NK-92 (cell line): ENCODE data around the gene TBCK.

Source experiments
- DNase-seq: peaks from one replicate; lab custom pipeline; 2025; ENCODE audit not compliant: unreplicated experiment; lab: John Stamatoyannopoulos, UW

Gene TBCK

DNA sequence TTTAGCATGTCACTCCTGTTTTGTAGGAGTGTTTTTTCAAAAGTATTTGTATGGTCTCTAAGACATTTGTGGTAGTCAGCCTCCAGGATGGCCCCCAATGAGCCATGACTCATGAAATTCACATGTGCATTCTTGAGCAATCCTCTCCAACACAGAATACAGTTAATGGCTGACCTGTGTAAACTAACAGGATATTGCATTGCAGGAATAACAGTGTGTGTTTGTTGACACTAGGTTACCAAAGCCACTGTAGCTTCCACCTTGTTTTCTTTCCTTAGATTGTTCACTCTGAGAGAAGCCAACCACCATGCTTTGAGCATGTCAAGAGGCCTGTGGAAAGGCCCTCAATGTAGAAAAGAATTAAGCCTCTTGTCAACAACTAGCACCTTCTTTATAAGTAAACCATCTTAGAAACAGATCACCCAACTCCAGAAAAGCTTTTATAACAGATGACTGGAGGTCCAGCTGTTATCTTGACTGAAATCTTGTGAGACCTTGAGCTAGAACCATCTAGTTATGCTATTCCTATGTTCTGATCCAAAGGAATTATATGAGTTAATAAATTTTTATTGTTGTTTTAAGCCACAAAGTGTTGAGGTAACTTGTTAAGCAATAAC is 28.5 kb downstream of the TBCK start:
- no peak for DNase-seq

DNA sequence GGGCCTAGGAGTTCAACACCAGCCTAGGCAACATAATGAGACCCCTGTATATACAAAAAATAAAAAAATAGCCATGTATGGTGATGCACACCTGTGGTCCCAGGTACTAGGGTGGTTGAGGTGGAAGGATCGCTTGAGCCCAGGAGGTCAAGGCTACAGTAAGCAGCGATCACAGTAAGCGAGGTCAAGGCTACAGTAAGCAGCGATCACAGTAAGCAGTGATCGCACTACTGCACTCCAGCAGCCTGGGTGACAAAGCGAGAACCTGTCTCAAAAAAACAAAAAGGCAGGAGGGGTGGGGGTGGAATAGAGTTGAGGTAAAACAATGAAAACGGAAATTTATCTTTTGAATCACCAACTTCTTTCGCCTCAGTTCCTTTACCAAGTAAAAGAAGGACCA is 29.4 kb downstream of the TBCK start:
- no peak for DNase-seq

GRCh38 chr4:106284227-106284626 is 31.8 kb downstream of the TBCK start:
- no peak for DNase-seq

- no peak for DNase-seq
Measured at GRCh38 chr4:106277140-106277675, 38.8 kb downstream of the TBCK start.

GRCh38 chr4:106273831-106274230 is 42.2 kb downstream of the TBCK start:
- DNase-seq: no peak

DNA sequence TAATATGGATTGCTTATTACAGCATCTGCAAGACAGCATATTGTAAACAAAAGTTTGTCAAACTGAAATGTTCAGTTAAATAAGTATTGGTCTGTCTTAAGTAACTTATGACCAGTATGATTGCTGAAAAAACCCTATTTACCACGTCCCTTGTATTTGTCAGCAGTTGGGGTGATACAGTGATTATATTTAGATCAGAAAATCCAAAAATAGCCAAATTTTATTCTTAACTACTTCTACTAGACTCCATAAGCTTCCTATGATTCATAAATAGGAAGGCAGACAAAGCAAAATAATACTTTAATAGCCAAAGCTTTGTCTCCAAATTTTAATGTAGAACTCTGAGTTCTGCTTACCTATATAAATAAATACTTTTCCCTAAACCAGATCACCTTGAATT is 45.3 kb downstream of the TBCK start:
- no peak for DNase-seq

DNA sequence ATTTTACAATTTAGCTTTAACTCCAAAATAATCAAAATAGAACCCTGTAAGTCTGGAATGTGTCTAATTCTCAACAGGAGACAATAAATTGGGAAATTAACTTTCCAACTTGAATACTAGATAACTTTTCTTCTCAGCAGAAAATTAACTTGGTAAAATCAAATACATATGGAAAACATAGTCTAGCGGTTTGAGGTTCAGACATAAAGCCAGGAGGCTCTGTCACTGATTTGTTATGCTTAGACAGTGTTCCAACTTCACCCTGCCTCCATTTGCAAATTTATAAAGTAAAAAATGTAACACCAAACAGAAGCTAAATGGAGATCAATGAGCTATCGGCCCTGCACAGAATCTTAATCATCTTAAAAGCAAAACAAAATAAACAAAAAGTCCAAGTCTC is 46.3 kb downstream of the TBCK start:
- DNase-seq: no peak

- DNase-seq: no peak
Measured at GRCh38 chr4:106268786-106269185, 47.2 kb downstream of the TBCK start.

DNA sequence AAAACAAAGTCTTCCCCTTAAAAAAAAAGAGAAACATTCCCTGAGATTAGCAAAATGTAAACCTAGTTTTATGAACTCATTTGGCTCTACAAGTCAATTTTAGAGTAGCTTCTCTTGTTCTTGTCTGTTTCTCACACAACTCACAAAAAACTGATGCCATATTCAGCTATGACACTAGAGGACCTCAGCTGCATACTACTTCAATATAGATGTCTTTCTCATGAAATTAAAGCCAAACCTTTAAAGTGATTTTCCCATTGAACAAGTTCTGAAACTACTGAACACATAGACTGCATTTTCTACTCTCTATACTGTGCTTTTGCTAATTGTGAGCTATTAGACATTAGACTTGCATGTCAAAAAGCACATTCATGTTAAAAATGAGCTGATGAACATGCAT is 49.8 kb downstream of the TBCK start:
- DNase-seq: no peak

GRCh38 chr4:106264331-106264728 is 51.7 kb downstream of the TBCK start:
- no peak for DNase-seq

GRCh38 chr4:106263594-106264330 is 52.2 kb downstream of the TBCK start:
- no peak for DNase-seq

DNA sequence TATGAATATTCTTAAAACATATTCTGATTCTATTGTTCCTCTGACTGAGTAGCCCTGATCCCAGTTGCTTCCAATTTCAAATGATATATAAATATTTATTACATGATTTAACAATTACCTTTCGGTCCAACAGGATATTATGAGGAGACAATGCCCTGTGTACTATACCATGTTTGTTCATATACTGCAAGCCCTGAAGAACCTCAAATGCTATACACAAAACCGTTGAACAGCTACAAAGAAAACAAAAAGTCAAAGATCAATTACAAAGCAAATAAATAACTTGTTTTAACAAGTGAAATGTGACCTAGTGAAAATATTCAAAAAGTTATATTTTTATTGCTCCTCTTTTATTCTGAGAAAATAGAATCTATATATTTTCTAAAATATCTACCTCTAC is 54.0 kb downstream of the TBCK start:
- DNase-seq: no peak

DNA sequence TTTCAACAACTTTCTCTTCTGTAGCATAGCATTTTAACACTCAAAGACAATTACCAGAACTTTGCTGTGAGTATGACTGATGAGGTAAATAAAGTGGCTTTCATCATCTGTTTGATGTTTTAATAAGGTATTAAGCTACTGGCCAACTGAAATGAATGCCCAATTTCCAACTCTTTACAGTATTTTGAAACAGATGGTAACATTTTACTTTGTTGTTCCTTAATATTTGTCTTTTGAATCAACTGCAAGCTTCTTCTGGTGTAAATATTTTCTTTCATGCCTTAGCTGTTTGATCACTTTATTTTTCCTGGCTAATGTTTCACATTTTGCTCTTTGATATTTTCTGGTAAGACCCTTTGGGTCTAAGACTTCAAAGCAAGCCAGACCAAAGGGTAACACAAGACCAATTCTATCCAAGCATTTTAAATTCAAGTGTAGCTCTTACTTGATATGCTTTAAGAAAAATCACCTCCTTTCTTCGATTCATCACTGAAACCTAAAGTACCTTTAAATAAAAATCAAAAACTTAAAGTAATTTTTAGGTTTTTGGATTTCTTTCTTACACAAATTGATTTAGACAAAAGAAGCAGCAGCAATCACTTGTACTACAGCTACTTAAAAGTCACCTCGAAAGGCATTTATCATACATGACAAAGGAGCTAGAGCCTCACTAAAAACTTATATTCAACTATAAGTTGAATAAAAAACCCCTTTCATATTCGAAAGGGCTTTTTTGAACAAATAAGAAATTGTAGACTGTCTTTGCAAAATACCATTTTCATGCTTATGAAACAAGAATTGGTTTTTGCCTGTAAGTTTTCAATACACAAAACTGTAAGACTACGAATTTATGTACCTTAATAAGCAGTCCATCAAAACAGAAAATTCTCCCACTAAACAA is 57.6 kb downstream of the TBCK start:
- no peak for DNase-seq

GRCh38 chr4:106256190-106256589 is 59.8 kb downstream of the TBCK start:
- DNase-seq: no peak

GRCh38 chr4:106255195-106255594 is 60.8 kb downstream of the TBCK start:
- DNase-seq: no peak

DNA sequence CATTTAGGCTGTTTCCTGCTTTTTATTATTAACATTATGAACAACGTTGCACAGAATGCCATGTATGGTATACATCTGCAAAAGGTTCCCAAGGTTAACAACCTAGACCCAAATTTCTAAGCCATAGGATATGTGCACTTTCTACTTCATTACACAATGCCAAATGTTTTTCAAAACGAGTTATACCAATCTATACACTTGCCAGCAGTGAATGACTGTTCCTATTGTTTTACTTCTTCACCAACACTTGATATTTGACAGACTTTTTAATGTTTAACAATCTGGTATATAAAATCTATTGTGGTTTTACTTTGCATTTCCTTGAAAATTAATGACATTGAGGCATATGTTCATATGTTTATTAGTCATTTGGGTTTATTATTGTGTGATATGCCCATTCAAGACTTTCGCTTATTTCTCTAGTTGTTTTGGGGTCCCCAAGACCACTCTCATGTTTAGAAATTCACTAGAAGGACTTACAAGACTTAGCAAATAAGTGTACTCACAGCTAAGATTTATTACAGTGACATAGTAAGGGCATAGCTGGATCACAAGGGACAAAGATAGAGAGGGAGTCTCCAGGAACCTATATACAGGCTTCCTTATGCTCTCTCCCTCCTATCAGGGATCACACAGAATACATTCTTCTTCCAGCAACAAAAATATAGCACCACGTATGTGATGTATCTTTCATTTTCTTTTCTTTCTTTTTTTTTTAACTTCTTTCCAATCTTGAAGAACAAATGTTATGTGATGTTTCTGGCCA is 62.5 kb downstream of the TBCK start:
- DNase-seq: no peak

DNA sequence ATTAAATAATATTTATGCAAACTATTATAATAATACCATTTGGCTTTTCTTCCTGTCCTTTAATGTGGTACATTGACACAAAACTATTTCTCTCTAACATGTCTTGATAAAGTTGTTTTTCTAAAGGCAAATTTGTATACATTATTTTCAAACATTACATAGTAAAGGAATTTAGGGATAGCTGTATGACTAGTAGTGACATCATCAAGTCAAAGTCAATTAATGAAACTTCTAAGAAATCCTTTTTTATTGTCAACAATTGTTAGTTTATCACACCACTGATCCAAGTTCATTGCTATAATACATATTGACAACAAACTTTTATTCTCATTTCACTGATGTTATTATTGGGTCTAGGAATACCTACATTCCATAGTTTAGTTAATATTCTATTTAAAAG is 68.4 kb downstream of the TBCK start:
- no peak for DNase-seq

- no peak for DNase-seq
Measured at GRCh38 chr4:106246441-106246840, 69.6 kb downstream of the TBCK start.

DNA sequence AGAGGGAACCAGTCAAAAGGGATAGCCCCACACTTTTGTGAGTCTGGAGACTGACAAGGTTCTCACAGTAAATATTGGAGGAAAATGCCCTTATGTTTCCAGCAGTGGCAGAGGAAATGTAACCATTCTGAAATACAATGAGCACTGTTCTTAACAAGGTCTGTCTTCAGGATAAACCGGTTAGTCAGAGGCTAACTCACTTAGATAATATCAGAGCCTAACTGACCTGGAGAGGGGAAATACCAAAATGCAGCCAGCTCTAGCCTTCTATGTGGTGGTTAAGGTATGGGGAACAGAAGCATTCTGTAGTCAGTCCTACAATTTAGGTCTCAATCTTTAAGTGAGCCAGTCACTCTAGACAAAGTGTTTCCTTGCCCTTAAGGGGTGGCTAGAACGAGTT is 70.8 kb downstream of the TBCK start:
- DNase-seq: no peak

DNA sequence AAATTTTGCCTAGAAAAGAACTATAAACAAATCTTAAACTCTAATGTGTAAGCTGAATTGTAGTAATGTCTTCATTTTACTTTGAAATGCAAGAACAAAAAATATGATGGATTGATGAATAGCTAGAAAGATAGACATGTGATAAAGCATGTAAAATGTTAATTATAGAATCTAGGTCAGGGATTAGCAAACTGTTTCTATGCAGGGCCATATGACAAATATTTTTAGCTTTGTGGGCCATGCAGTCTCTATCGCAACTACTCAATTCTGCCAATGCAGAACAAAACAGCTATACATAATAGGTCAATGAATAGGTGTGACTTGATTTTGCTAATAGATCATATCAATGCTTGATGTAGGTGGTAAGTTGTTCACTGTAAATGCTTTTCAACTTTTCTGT is 75.3 kb downstream of the TBCK start:
- DNase-seq: no peak

DNA sequence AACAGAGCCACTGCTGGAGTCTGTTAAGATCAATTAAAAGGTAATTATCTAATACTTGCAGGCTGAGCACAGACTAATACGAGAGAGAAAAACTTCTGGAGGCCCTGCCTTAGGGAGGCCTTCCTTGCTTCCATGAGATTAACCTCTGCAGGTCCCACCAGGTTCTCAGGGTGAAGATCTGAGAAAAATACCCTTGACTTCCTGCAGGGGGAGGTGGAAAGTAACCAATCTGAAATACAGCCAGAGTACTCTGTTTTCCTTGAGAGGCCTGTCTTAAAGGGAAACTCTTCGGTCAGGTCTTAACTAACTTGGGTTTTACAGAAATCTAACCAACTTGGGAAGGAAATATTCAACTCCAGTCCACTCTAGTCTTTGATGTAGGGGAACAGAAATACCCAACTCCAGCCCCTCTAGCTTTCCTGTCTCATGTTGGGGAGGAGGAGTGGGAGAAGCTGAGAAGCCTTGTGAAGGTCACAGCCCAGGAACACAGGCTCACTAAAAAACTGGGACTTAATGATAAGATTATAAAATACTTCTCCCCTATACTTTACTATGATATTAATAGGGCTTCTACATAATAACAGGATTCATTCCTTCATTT is 77.1 kb downstream of the TBCK start:
- DNase-seq: no peak
